ENCODE results near the gene USP27X.

Gene USP27X

DNA sequence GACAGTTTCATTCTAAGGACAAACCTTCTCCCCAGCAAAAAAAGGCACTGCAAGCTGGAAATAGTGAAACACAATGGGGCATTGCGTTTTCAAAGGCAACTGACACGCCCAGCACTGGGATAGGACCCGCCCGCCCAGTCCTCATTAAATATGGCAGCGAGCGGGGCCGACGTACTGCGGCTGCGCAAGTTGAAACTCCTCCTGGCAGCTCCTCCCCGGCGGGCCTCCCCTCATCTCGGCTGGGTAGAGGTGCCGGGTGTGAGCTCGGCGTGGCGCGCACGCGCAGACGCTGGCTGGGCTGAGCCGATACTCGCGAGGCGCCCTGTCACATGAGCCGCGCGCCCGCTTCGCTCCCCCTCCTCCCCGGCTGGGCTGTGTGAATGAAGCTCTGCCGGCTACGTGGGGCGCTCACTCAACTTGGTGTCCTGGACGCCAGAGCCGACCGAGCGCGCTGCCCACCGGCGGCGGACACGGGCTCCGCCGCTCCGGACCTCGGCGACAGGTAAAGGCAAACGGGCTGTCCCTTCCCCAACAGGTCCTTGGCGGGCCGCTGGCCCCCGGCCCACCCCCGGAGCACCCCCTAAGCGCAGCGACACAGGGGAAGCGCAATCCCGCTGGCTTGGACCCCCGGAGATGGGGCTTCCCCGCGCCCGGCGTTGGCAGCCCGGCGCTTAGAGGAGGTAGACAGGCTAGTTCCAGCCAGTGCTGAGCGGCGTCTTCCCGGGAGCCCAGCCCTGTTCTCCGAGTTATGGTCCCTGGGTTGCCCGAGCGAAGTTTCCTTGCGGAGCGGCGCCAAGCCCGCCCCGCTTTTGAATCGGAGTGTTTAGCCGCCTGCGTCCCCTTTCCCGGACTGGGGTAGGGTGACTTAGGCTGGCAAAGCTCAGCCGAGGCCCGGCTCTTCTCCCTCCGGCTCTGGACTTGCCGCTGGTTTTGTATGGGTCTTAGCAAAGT, 43.3 kb downstream of the USP27X start, which contains the start of gene CLCN5:
CLCN5 (plus strand) TSS at position 306 of the 951 bp plus-strand sequence. CDS start 2,703 bp downstream, outside the sequence.
- H3K4me3 ChIP-seq (ENCODE audit: control insufficient read depth, low read depth, low read length), result peak within 1 kb of the TSS; percentile 59
- TF ChIP-seq, protein P1, sequence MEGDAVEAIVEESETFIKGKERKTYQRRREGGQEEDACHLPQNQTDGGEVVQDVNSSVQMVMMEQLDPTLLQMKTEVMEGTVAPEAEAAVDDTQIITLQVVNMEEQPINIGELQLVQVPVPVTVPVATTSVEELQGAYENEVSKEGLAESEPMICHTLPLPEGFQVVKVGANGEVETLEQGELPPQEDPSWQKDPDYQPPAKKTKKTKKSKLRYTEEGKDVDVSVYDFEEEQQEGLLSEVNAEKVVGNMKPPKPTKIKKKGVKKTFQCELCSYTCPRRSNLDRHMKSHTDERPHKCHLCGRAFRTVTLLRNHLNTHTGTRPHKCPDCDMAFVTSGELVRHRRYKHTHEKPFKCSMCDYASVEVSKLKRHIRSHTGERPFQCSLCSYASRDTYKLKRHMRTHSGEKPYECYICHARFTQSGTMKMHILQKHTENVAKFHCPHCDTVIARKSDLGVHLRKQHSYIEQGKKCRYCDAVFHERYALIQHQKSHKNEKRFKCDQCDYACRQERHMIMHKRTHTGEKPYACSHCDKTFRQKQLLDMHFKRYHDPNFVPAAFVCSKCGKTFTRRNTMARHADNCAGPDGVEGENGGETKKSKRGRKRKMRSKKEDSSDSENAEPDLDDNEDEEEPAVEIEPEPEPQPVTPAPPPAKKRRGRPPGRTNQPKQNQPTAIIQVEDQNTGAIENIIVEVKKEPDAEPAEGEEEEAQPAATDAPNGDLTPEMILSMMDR (IDR thresholded peaks at IDR 0.05; ENCODE audit: control insufficient read depth, insufficient read depth, low read depth, low read length, missing control alignments), result no peak
- peak; percentile 68 for DNase-seq (ENCODE audit: low read depth)

DNA sequence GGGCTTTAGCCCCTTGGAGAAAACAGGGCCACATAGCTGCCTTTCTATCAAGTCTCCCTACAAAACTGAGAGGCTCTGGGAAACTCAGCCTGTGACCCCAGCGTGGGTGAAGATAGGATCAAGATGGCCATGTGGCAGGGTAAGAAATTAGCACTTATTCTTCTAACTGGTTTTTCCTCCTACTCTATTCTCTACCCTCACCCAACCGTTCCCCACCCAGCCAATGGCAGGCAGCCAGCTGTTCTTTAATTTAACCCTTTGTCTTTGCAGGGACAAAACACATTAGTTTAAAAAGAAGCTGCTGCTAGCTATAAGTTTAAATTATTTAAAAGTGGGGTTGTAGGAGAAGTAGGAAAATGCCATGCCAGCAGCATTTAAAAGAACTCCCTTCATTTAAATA, 45.9 kb downstream of the USP27X start:
- no peak overlapping the region for H3K4me3 ChIP-seq (ENCODE audit: control insufficient read depth, low read depth, low read length)
- TF ChIP-seq, protein P1 (IDR thresholded peaks at IDR 0.05; ENCODE audit: control insufficient read depth, insufficient read depth, low read depth, low read length, missing control alignments), result no peak
- DNase-seq (ENCODE audit: low read depth), result no peak

GRCh38 chrX:49930039-49930438, 50.8 kb downstream of the USP27X start:
- TF ChIP-seq, protein P1 (IDR thresholded peaks at IDR 0.05; ENCODE audit: control insufficient read depth, insufficient read depth, low read depth, low read length, missing control alignments), result no peak
- DNase-seq (ENCODE audit: low read depth), result peak; percentile 16
- no peak overlapping the region for H3K4me3 ChIP-seq (ENCODE audit: control insufficient read depth, low read depth, low read length)

All from AG09309 (cell line).